Ishikawa (cell line): ENCODE data around the gene SCAP.

ENCODE experiments used
- CEBPB ChIP-seq: IDR thresholded peaks from 2 replicates; pipeline ENCODE4 v1.6.1; 2012
- CREB1 ChIP-seq: IDR thresholded peaks from 2 replicates; pipeline ENCODE4 v1.6.1; 2012; ENCODE audit warnings: low read depth
- EGR1 ChIP-seq: IDR thresholded peaks from 2 replicates; pipeline ENCODE4 v1.6.1; 2012
- EP300 ChIP-seq: IDR thresholded peaks from 2 replicates; pipeline ENCODE4 v1.6.1; 2012; ENCODE audit warnings: borderline replicate concordance
- FOXM1 ChIP-seq: IDR thresholded peaks from 2 replicates; pipeline ENCODE4 v1.6.1; 2012; ENCODE audit warnings: low read depth, borderline replicate concordance
- NFIC ChIP-seq: IDR thresholded peaks from 2 replicates; pipeline ENCODE4 v1.6.1; 2012
- RAD21 ChIP-seq: IDR thresholded peaks from 2 replicates; pipeline ENCODE4 v1.6.1; 2012; ENCODE audit warnings: low read depth
- TAF1 ChIP-seq: IDR thresholded peaks from 2 replicates; pipeline ENCODE4 v1.6.1; 2012; ENCODE audit warnings: low read depth, mild to moderate bottlenecking
- TCF12 ChIP-seq: IDR thresholded peaks from 2 replicates; pipeline ENCODE4 v1.6.1; 2012; ENCODE audit warnings: low read depth
- TEAD4 ChIP-seq: IDR thresholded peaks from 2 replicates; pipeline ENCODE4 v1.6.1; 2012
- YY1 ChIP-seq: IDR thresholded peaks from 2 replicates; pipeline ENCODE4 v1.6.1; 2012; ENCODE audit warnings: low read depth
- ZBTB7A ChIP-seq: IDR thresholded peaks from 2 replicates; pipeline ENCODE4 v1.6.1; 2012; ENCODE audit warnings: low read depth
- TF ChIP-seq, protein P1 (sequence below): IDR thresholded peaks from 2 replicates; pipeline ENCODE4 v1.6.1; 2012
- TF ChIP-seq, protein P2 (sequence below): IDR thresholded peaks from 2 replicates; pipeline ENCODE4 v1.6.1; 2012; ENCODE audit warnings: low read depth, mild to moderate bottlenecking
- TF ChIP-seq, protein P3 (sequence below): IDR thresholded peaks from 2 replicates; pipeline ENCODE4 v1.6.1; 2012

Gene SCAP

DNA sequence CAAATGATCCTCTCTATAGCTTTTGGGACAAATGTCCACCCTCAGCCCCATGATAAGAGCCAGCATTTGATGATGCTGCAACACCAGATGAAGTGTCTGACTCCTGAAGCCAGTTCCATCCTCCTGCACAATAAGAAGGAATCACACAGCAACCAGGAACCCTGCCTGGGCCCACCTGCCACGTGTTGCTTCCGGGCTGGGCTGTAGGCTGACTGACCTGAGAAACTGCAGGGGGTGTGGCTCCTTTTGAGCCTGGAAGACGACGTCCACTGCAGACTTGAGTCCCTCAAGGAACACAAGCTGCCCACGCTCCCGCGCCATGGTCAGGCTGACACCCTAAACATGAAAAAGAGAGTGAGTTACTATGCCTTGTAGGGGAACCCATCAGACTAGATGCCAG, 28.4 kb upstream of the SCAP start:
- TF ChIP-seq, protein P1, sequence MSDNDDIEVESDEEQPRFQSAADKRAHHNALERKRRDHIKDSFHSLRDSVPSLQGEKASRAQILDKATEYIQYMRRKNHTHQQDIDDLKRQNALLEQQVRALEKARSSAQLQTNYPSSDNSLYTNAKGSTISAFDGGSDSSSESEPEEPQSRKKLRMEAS = no peak
- no peak for TF ChIP-seq TCF12
- no peak for TF ChIP-seq ZBTB7A
- no peak for TF ChIP-seq TAF1
- TF ChIP-seq, protein P2, sequence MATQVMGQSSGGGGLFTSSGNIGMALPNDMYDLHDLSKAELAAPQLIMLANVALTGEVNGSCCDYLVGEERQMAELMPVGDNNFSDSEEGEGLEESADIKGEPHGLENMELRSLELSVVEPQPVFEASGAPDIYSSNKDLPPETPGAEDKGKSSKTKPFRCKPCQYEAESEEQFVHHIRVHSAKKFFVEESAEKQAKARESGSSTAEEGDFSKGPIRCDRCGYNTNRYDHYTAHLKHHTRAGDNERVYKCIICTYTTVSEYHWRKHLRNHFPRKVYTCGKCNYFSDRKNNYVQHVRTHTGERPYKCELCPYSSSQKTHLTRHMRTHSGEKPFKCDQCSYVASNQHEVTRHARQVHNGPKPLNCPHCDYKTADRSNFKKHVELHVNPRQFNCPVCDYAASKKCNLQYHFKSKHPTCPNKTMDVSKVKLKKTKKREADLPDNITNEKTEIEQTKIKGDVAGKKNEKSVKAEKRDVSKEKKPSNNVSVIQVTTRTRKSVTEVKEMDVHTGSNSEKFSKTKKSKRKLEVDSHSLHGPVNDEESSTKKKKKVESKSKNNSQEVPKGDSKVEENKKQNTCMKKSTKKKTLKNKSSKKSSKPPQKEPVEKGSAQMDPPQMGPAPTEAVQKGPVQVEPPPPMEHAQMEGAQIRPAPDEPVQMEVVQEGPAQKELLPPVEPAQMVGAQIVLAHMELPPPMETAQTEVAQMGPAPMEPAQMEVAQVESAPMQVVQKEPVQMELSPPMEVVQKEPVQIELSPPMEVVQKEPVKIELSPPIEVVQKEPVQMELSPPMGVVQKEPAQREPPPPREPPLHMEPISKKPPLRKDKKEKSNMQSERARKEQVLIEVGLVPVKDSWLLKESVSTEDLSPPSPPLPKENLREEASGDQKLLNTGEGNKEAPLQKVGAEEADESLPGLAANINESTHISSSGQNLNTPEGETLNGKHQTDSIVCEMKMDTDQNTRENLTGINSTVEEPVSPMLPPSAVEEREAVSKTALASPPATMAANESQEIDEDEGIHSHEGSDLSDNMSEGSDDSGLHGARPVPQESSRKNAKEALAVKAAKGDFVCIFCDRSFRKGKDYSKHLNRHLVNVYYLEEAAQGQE = no peak
- no peak for TF ChIP-seq EGR1
- TF ChIP-seq RAD21 = no peak
- no peak for TF ChIP-seq EP300
- no peak for TF ChIP-seq NFIC
- TF ChIP-seq FOXM1 = no peak
- no peak for TF ChIP-seq TEAD4
- TF ChIP-seq, protein P3, sequence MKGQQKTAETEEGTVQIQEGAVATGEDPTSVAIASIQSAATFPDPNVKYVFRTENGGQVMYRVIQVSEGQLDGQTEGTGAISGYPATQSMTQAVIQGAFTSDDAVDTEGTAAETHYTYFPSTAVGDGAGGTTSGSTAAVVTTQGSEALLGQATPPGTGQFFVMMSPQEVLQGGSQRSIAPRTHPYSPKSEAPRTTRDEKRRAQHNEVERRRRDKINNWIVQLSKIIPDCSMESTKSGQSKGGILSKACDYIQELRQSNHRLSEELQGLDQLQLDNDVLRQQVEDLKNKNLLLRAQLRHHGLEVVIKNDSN = no peak
- TF ChIP-seq CEBPB = no peak
- TF ChIP-seq CREB1 = no peak

DNA sequence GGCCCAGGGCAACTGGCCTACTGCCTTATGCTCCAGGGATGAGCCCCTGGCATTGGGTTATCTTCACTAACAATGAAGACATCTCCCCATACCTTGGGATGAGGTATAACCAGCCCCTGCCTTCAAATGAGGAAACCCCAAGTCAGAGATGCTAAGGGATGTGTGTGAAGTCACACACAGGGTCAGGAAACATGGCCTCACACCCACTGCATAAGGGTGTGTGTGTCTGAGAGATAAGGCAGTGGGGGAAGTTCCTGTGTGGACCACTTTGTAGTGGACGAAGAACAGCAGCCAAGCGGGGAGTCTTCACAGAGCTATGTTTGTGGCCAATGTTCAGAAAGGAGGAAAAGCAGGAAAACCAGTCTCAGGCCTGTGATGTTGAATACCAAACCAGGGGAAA, 27.3 kb upstream of the SCAP start:
- TF ChIP-seq EGR1 (no peak), EP300 (no peak), TAF1 (no peak), CREB1 (no peak), ZBTB7A (no peak), RAD21 (no peak), NFIC (no peak), TCF12 (no peak), YY1 (no peak)
- TF ChIP-seq, protein P3 = no peak

DNA sequence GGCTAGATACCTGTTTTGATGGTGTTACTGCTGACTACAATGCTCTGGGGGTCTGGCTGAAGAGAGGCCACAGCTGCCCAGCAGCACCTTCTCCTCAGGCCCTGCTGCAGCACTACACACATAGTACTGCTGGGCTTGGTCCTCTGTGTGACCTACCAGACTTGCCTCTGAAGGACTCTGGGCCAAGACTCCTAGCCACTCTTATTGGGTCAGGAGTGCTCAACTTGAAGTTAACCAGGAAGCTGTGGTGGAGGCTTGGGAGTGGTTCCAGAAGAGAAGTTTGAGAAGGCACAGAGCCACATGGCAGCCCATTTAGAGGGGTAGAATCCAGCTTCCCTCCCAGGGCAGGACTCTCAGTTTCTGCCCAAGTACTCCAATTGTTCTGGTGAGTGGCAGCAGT, 21.2 kb upstream of the SCAP start:
- TF ChIP-seq FOXM1 = no peak
- no peak for TF ChIP-seq EP300
- TF ChIP-seq TCF12 = no peak

DNA sequence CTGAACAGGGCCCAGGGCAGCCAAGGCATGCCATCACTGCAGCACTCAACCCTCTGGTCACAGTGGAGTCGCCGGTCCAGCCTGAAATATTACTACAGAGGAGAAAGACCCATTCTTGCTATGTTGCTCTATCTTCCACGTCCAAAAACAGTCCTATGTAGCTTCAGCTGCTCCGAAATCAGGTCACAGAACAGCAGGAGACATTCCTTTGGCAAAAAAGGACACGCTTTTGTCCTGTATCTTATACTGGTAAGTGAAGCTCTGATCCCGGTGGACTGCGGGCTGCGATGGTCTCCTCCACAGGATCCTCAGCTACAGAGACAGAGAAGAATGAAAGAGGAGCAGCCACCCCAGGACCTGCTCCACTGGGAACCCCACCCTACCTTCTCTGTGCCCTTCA, 20.1 kb upstream of the SCAP start:
- TF ChIP-seq, protein P2 = no peak
- TF ChIP-seq EGR1 = no peak

DNA sequence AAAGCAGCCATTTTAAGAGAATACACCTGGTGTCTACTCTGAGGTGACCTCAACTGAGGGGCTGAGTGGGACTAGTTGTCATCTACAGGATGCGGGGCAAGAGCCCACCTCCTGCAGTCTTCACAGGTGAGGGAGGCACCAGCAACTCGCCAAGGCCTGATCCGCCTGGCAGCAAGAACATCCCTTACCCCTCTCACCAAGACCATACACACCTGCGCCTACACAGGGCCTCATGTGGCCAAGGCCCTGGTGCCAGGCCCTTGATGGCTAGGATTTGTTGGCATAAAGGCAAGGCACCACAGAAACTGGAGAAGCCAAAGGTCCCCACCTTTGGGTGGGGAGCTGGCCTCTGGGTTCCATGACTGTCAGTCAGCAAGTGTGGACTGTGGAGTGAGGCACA, 19.4 kb upstream of the SCAP start:
- TF ChIP-seq CEBPB (no peak), NFIC (no peak), CREB1 (no peak), FOXM1 (no peak), RAD21 (no peak), EP300 (no peak), EGR1 (no peak), TEAD4 (no peak), YY1 (no peak), ZBTB7A (no peak), TAF1 (no peak), TCF12 (no peak)
- TF ChIP-seq, protein P1 = no peak
- TF ChIP-seq, protein P2 = no peak
- TF ChIP-seq, protein P3 = no peak
